HCT116 (cell line): ENCODE measurements around the gene TFG. TPM values are rescaled to one million over a fixed set of nuclear protein-coding genes. Genes with fewer than 3 reads are reported as not detected.
A peak's percentile ranks its signal among the peaks of the same experiment; 100 is the strongest.

ENCODE experiments used
- ATAC-seq: fragments of 200-7000 bp; cut with Tn5 transposase; 2 replicates; pipeline ENCODE4 v1.9.1; 2020; ENCODE audit warnings: mild to moderate bottlenecking, moderate library complexity
- Bru-seq: library from RNA; stranded (reverse); fragments of 400-500 nt; gene quantifications from one replicate; lab custom pipeline; 2021; lab: Mats Ljungman, UMichigan
- BruChase-seq, 2 experiments: library from RNA; stranded (reverse); fragments of 400-500 nt; gene quantifications; one replicate each; lab custom pipeline; 2021; lab: Mats Ljungman, UMichigan
- BruUV-seq: library from RNA; stranded (reverse); fragments of 400-500 nt; replicated peaks from 2 replicates; lab custom pipeline; 2021; lab: Mats Ljungman, UMichigan
- CTCF ChIA-PET: fragments of 300-600 bp; sonication (Branson Sonifier 250); formaldehyde crosslinking; loops from one replicate; lab custom pipeline; 2021; ENCODE audit warnings: antibody characterized with exemption; lab: Charles Lee
- POLR2A ChIA-PET: fragments of 300-600, 350-600 bp; sonication (Branson Sonifier 250); formaldehyde crosslinking; loops from one replicate; lab custom pipeline; 2021; ENCODE audit warnings: antibody characterized with exemption; lab: Charles Lee
- RAD21 ChIA-PET, 2 experiments: fragments of 300-600 bp; sonication (Branson Sonifier 250); formaldehyde crosslinking; loops; one replicate each; lab custom pipeline; 2023; ENCODE audit warnings: low total read pairs in 2 of 2; ENCODE audit not compliant: uncharacterized antibody in 2 of 2, unreplicated experiment in 2 of 2, low non-redundant PET in 1 of 2; lab: Charles Lee
- DNase-seq: peaks from one replicate; pipeline ENCODE4 v3.0.0-alpha.2; 2010; ENCODE audit warnings: low read depth, low spot score
- H2AFZ ChIP-seq: fragments of 200-600 bp; shearing (Covaris generic), sonication (generic); 2 replicates; pipeline ENCODE4 v1.6.1; 2017; ENCODE audit warnings: low read depth, mixed run types, mixed read lengths, antibody characterized with exemption, low read length; ENCODE audit not compliant: poor library complexity, severe bottlenecking
- H3K27ac ChIP-seq: 2 replicates; pipeline ENCODE4 v1.5.1; 2012; ENCODE audit warnings: low read depth, low read length
- H3K27me3 ChIP-seq: fragments of 200-600 bp; sonication (generic); 2 replicates; pipeline ENCODE4 v1.6.1; 2016; ENCODE audit warnings: mixed run types, low read length, mixed read lengths; ENCODE audit not compliant: insufficient read depth
- H3K36me3 ChIP-seq, 2 experiments: fragments of 200-500 bp in 1 of 2; fragments of 200-600 bp in 1 of 2; sonication (Bioruptor generic) in 1 of 2; sonication (generic) in 1 of 2; 2 replicates each; pipeline versions ENCODE4 v1.5.1 to v1.6.1; 2014 to 2016; ENCODE audit warnings: low read length in 2 of 2, inconsistent platforms in 1 of 2, mixed read lengths in 1 of 2, mixed run types in 1 of 2; ENCODE audit not compliant: insufficient read depth in 2 of 2, control insufficient read depth in 1 of 2
- H3K4me1 ChIP-seq, 2 experiments: fragments of 200-600 bp in 1 of 2; sonication (generic) in 1 of 2; 2 replicates each; pipeline versions ENCODE4 v1.5.1 to v1.6.1; 2012 to 2017; ENCODE audit warnings: low read length in 2 of 2, inconsistent platforms in 1 of 2, mild to moderate bottlenecking in 1 of 2, mixed read lengths in 1 of 2, mixed run types in 1 of 2, moderate library complexity in 1 of 2; ENCODE audit not compliant: insufficient read depth in 2 of 2, control insufficient read depth in 1 of 2
- H3K4me2 ChIP-seq: fragments of 200-600 bp; sonication (generic); 2 replicates; pipeline ENCODE4 v1.6.1; 2017; ENCODE audit warnings: mixed run types, low read length, mixed read lengths
- H3K4me3 ChIP-seq, 2 experiments: fragments of 200-600 bp in 1 of 2; sonication (generic) in 1 of 2; replicated peaks in 1 of 2; 2 replicates each; pipeline ENCODE4 v1.5.1; 2011 to 2016; ENCODE audit warnings: low read length in 2 of 2, control low read depth in 1 of 2, low read depth in 1 of 2, mild to moderate bottlenecking in 1 of 2, mixed read lengths in 1 of 2, mixed run types in 1 of 2
- H3K79me2 ChIP-seq: fragments of 200-600 bp; sonication (generic); 2 replicates; pipeline ENCODE4 v1.6.1; 2017; ENCODE audit warnings: mild to moderate bottlenecking, mixed run types, low read length, moderate library complexity, mixed read lengths; ENCODE audit not compliant: insufficient read depth
- H3K9ac ChIP-seq: fragments of 200-600 bp; sonication (generic); 2 replicates; pipeline ENCODE4 v1.6.1; 2016; ENCODE audit warnings: low read length, mixed read lengths
- H3K9me2 ChIP-seq: fragments of 200-600 bp; sonication (generic), shearing (Covaris generic); 2 replicates; pipeline ENCODE4 v1.6.1; 2017; ENCODE audit warnings: mixed run types, mild to moderate bottlenecking, moderate library complexity; ENCODE audit not compliant: insufficient read depth
- H3K9me3 ChIP-seq, 2 experiments: fragments of 200-500 bp in 1 of 2; fragments of 200-600 bp in 1 of 2; sonication (Bioruptor generic) in 1 of 2; sonication (generic) in 1 of 2; 2 replicates each; pipeline ENCODE4 v1.6.1; 2014 to 2017; ENCODE audit warnings: low read length in 2 of 2, mixed read lengths in 2 of 2, inconsistent platforms in 1 of 2, low read depth in 1 of 2, mild to moderate bottlenecking in 1 of 2, mixed run types in 1 of 2, moderate library complexity in 1 of 2; ENCODE audit not compliant: control insufficient read depth in 1 of 2, insufficient read depth in 1 of 2
- H4K20me1 ChIP-seq: fragments of 200-600 bp; sonication (generic), shearing (Covaris generic); 2 replicates; pipeline ENCODE4 v1.6.1; 2017; ENCODE audit warnings: mixed run types, mild to moderate bottlenecking, moderate library complexity; ENCODE audit not compliant: insufficient read depth
- ATF3 ChIP-seq: IDR thresholded peaks from 2 replicates; pipeline ENCODE4 v1.6.1; 2012
- CBX3 ChIP-seq: IDR thresholded peaks from 2 replicates; pipeline ENCODE4 v1.6.1; 2012; ENCODE audit warnings: low read depth
- EGR1 ChIP-seq: IDR thresholded peaks from 2 replicates; pipeline ENCODE4 v1.6.1; 2012; ENCODE audit warnings: low read depth
- ELF1 ChIP-seq: IDR thresholded peaks from 2 replicates; pipeline ENCODE4 v1.6.1; 2012; ENCODE audit warnings: low read depth, borderline replicate concordance
- MAX ChIP-seq: IDR thresholded peaks from 2 replicates; pipeline ENCODE4 v1.6.1; 2012
- POLR2A ChIP-seq: IDR thresholded peaks from 2 replicates; pipeline ENCODE4 v1.7.0; 2011; ENCODE audit warnings: borderline replicate concordance; ENCODE audit not compliant: insufficient read depth, insufficient read length; ENCODE audit errors: extremely low read depth
- POLR2AphosphoS5 ChIP-seq: IDR thresholded peaks from 2 replicates; pipeline ENCODE4 v1.6.1; 2011; ENCODE audit warnings: mild to moderate bottlenecking, low read depth, low read length, moderate library complexity
- RAD21 ChIP-seq: IDR thresholded peaks from 2 replicates; pipeline ENCODE4 v1.6.1; 2012; ENCODE audit warnings: low read depth, mild to moderate bottlenecking
- SIN3A ChIP-seq: IDR thresholded peaks from 2 replicates; pipeline ENCODE4 v1.6.1; 2012; ENCODE audit warnings: low read depth
- SP1 ChIP-seq: IDR thresholded peaks from 2 replicates; pipeline ENCODE4 v1.6.1; 2012; ENCODE audit warnings: low read depth
- TCF7L2 ChIP-seq: IDR thresholded peaks from 2 replicates; pipeline ENCODE4 v1.7.0; 2011; ENCODE audit warnings: borderline replicate concordance, inconsistent platforms; ENCODE audit not compliant: insufficient read depth, insufficient read length; ENCODE audit errors: extremely low read depth
- YY1 ChIP-seq: IDR thresholded peaks from 2 replicates; pipeline ENCODE4 v1.6.1; 2011; ENCODE audit warnings: low read length, low read depth, moderate library complexity, mild to moderate bottlenecking; ENCODE audit not compliant: insufficient replicate concordance; ENCODE audit errors: extremely low read depth
- ZFX ChIP-seq: fragments of 450-650 bp; IDR thresholded peaks from 2 replicates; pipeline ENCODE4 v1.6.1; 2017
- intact Hi-C: fragments of 100-400 bp; cut with micrococcal nuclease; formaldehyde crosslinking; loops from 2 replicates; pipeline ENCODE4 v1.10.0; 2022
- long read RNA-seq: library from polyadenylated mRNA; unstranded; transcript quantifications from one replicate; pipeline ENCODE4 v2.0.0, GENCODE V29; 2021; ENCODE audit not compliant: unreplicated experiment
- polyA plus RNA-seq: library from polyadenylated mRNA; unstranded; fragments of >200 nt; gene quantifications from 2 replicates; pipeline ENCODE4 v1.2.1, GENCODE V29; 2012; ENCODE audit warnings: missing spikeins
- total RNA-seq: library from RNA; stranded (reverse); gene quantifications from one replicate; pipeline ENCODE4 v1.2.1, GENCODE V29; 2021; ENCODE audit not compliant: unreplicated experiment
- TF ChIP-seq, protein P1 (sequence below), 3 experiments: fragments of 200-600 bp in 1 of 3; sonication (generic) in 1 of 3; IDR thresholded peaks in 2 of 3; conservative IDR thresholded peaks in 1 of 3; 2 replicates each; pipeline ENCODE4 v1.5.1; 2012 to 2017; ENCODE audit warnings: low read depth in 2 of 3, low read length in 2 of 3, antibody characterized with exemption in 1 of 3, borderline replicate concordance in 1 of 3, control low read depth in 1 of 3, mild to moderate bottlenecking in 1 of 3, mixed read lengths in 1 of 3, mixed run types in 1 of 3, moderate library complexity in 1 of 3; ENCODE audit not compliant: insufficient read depth in 1 of 3
- TF ChIP-seq, protein P2 (sequence below): IDR thresholded peaks from 2 replicates; pipeline ENCODE4 v1.6.1; 2011; ENCODE audit warnings: mild to moderate bottlenecking, low read length, moderate library complexity; ENCODE audit not compliant: insufficient replicate concordance; ENCODE audit errors: extremely low read depth

Gene TFG
- 99.1 TPM for total RNA-seq
- polyA plus RNA-seq, result 91.4 and 94.4 TPM in 2 replicates
- percentile 97 among the genes with signal in this experiment for Bru-seq, nascent RNA
- BruChase-seq, experiment 1, labeled RNA remaining after a 6-hour chase, result percentile 93 among the genes with signal in this experiment
- percentile 91 among the genes with signal in this experiment for BruChase-seq, experiment 2, labeled RNA remaining after a 2-hour chase
- long read RNA-seq, transcript TFG-201 (8 exons, 1,978 nt), result major isoform, 201 of 298 reads
- long read RNA-seq, transcript TFG-204 (8 exons, 1,783 nt), result minor isoform, 35 of 298 reads
- long read RNA-seq, transcript TFG-208 (8 exons, 1,696 nt), result minor isoform, 16 of 298 reads
- long read RNA-seq, partial matches to known transcripts, result 32 of 298 reads
- long read RNA-seq, other reads (novel, unspliced or antisense), result 10 of 298 reads

DNA sequence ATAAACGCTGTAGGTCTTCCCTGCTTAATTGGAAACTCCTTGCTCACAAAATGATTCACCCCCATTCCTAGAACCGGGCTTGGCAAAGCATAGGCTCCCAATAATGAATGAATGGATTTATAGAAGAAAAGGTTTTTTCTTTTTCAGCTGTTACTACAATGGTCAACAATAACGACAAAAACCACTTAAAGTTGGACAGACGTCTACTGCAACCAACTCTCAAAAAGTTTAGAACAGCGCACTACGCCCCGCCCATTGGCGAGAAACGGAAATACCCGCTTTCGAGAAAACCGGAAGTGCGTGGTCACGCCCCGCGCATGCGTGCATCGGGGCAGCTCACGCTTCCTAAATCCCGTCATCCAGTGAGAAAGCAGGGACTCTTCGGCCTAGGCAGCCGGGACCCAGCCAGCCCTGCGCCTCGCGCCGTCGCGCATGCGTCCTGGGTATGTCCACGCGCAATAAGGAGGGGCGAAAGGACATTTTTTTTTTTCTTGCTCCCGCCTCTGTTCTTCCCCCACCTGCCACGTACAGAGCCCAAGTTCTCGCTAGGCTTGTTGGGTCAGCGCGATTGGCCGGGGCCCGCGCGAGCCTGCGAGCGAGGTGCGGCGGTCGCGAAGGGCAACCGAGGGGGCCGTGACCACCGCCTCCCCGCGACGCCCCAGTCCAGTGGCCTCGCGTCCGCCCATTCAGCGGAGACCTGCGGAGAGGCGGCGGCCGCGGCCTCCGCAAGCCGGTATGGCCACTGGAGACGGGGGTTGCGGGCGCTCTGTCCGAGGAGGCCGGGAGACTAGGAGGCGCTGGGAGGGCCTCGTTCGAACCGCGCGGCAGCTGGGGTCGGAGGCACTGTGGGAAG lies at the start of gene TFG:
TSS of gene TFG (plus strand) at position 506 of the 853 bp plus-strand sequence. CDS start 4,192 bp downstream, outside the sequence.
- DNase-seq, result peak; percentile 98

More for the DNA sequence above, at the start of gene TFG:
- Histone ChIP-seq H3K27me3 (no peaks in the 10 kb centered on the region), H3K27ac (peak within 1 kb of the TSS; percentile 91), H3K9me3 (no peaks in the 10 kb centered on the region), H3K4me1 (peaks cover 5 to 17% of the 10 kb centered on the region in 2 experiments; a peak in 3 of 4 replicates), H3K4me2 (peak within 1 kb of the TSS; percentile 83), H3K9me2 (no peaks in the 10 kb centered on the region), H3K79me2 (peaks cover 45% of the 10 kb centered on the region), H4K20me1 (peaks cover 26% of the 10 kb centered on the region; the same call in 1 of the 2 replicates), H3K9ac (peak within 1 kb of the TSS; percentile 81), H3K36me3 (peaks cover 3 to 11% of the 10 kb centered on the region in 2 experiments; a peak in 2 of 4 replicates), H2AFZ (peak within 1 kb of the TSS; percentile 24)
- CTCF ChIA-PET, result interaction anchor here (2.0 kb wide), 1 partner anchor 487 kb away, joined by 5 read pairs; no protein-coding TSS in a partner anchor
- POLR2A ChIA-PET, result interaction anchor here (1.0 to 1.7 kb wide), 2 partner anchors 18 to 106 kb away, joined by 3 to 5 read pairs; no protein-coding TSS in a partner anchor
- ATAC-seq, result peak; percentile 95
- no TSS peak for BruUV-seq
- RAD21 ChIA-PET, result no interaction called here
- intact Hi-C loops, result no loop called here
- TF ChIP-seq YY1 (peak; percentile 28), ATF3 (no peak), SIN3A (no peak; the same call in 1 of the 2 replicates), TCF7L2 (peak; percentile 11), POLR2AphosphoS5 (peak; percentile 84), POLR2A (peak; percentile 77), RAD21 (no peak), ELF1 (peak; percentile 79), SP1 (peak; percentile 48; the same call in 1 of the 2 replicates), EGR1 (no peak), CBX3 (no peak), MAX (peak; percentile 63; the same call in 1 of the 2 replicates), ZFX (peak; percentile 77)
- TF ChIP-seq, protein P1, sequence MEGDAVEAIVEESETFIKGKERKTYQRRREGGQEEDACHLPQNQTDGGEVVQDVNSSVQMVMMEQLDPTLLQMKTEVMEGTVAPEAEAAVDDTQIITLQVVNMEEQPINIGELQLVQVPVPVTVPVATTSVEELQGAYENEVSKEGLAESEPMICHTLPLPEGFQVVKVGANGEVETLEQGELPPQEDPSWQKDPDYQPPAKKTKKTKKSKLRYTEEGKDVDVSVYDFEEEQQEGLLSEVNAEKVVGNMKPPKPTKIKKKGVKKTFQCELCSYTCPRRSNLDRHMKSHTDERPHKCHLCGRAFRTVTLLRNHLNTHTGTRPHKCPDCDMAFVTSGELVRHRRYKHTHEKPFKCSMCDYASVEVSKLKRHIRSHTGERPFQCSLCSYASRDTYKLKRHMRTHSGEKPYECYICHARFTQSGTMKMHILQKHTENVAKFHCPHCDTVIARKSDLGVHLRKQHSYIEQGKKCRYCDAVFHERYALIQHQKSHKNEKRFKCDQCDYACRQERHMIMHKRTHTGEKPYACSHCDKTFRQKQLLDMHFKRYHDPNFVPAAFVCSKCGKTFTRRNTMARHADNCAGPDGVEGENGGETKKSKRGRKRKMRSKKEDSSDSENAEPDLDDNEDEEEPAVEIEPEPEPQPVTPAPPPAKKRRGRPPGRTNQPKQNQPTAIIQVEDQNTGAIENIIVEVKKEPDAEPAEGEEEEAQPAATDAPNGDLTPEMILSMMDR (IDR thresholded peaks at IDR 0.05 in 2 of 3, conservative IDR thresholded peaks at IDR 0.05 in 1 of 3; ENCODE audit: borderline replicate concordance in 1 of 3, insufficient read depth in 1 of 3, low read depth in 2 of 3, low read length in 2 of 3), result no peak
- TF ChIP-seq, protein P2, sequence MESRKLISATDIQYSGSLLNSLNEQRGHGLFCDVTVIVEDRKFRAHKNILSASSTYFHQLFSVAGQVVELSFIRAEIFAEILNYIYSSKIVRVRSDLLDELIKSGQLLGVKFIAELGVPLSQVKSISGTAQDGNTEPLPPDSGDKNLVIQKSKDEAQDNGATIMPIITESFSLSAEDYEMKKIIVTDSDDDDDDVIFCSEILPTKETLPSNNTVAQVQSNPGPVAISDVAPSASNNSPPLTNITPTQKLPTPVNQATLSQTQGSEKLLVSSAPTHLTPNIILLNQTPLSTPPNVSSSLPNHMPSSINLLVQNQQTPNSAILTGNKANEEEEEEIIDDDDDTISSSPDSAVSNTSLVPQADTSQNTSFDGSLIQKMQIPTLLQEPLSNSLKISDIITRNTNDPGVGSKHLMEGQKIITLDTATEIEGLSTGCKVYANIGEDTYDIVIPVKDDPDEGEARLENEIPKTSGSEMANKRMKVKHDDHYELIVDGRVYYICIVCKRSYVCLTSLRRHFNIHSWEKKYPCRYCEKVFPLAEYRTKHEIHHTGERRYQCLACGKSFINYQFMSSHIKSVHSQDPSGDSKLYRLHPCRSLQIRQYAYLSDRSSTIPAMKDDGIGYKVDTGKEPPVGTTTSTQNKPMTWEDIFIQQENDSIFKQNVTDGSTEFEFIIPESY, result peak; percentile 47
- TF ChIP-seq, all 23 proteins: peak for 9
- peak within 1 kb of the TSS; percentile 78 to 92 for H3K4me3 ChIP-seq
